Astrocyte of the hippocampus (primary cell): ENCODE data around the gene IL1R1.
"Not testable (repeated sequence)": the region's sequence is repeated elsewhere in the genome, so short reads cannot be mapped to it uniquely, and the experiment has no call there.

ENCODE experiments used
- DNase-seq: peaks from one replicate; pipeline ENCODE4 v3.0.0; 2011; ENCODE audit warnings: low read depth, low spot score

IL1R1 gene, protein sequence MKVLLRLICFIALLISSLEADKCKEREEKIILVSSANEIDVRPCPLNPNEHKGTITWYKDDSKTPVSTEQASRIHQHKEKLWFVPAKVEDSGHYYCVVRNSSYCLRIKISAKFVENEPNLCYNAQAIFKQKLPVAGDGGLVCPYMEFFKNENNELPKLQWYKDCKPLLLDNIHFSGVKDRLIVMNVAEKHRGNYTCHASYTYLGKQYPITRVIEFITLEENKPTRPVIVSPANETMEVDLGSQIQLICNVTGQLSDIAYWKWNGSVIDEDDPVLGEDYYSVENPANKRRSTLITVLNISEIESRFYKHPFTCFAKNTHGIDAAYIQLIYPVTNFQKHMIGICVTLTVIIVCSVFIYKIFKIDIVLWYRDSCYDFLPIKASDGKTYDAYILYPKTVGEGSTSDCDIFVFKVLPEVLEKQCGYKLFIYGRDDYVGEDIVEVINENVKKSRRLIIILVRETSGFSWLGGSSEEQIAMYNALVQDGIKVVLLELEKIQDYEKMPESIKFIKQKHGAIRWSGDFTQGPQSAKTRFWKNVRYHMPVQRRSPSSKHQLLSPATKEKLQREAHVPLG

GRCh38 chr2:102141970-102142828 is at the start of gene IL1R1:
IL1R1 (plus strand) TSS chr2:102142746; CDS start chr2:102157725, 14,979 bp downstream.
- peak; percentile 94 for DNase-seq

GRCh38 chr2:102093662-102094061 is 48.9 kb upstream of the IL1R1 start:
- no peak for DNase-seq

DNA sequence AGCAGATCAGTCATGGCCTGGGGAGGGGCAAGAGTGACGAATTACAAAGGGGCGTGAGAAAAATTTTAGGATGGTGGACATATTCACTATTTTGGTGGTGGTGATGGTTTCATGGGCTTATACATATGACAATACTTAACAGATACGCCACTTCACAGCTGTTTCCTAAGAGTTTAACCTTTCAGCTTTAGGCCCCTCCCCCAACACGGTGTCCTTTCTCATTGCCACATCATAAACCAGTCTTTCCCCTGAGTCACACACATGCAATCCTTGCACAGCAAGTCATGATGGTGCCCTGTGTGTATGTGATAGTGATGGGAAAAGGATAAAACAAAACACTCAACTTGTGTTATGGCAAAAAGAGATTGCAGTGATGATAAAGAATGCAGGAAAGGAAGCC is 47.6 kb upstream of the IL1R1 start:
- peak; percentile 40 for DNase-seq

DNA sequence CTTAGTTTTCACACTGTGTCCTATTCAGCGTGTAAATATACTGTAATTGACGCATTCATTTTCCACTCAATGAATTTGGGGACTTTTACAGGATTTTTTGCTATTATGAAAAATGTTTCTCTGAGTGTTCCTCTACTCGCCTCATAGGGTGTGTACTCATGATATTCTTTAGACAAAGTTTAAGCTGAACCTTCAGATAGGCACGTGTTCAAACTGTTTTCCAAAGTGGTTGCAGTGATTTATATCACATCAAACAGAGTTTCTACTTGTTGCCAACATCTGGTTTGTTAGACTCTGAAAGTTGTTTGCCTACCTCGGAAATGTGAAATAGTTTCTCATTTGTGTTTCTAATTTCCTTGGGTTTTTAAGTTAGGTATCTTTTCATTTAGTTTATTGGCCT is 46.4 kb upstream of the IL1R1 start:
- DNase-seq = no peak

- DNase-seq = no peak
Observed at GRCh38 chr2:102098756-102099155, 43.8 kb upstream of the IL1R1 start.

GRCh38 chr2:102099536-102100298 is 42.8 kb upstream of the IL1R1 start:
- DNase-seq = no peak

GRCh38 chr2:102100371-102101096 is 42.0 kb upstream of the IL1R1 start:
- no peak for DNase-seq

- DNase-seq = no peak
Observed at GRCh38 chr2:102101097-102101848, 41.3 kb upstream of the IL1R1 start.

DNA sequence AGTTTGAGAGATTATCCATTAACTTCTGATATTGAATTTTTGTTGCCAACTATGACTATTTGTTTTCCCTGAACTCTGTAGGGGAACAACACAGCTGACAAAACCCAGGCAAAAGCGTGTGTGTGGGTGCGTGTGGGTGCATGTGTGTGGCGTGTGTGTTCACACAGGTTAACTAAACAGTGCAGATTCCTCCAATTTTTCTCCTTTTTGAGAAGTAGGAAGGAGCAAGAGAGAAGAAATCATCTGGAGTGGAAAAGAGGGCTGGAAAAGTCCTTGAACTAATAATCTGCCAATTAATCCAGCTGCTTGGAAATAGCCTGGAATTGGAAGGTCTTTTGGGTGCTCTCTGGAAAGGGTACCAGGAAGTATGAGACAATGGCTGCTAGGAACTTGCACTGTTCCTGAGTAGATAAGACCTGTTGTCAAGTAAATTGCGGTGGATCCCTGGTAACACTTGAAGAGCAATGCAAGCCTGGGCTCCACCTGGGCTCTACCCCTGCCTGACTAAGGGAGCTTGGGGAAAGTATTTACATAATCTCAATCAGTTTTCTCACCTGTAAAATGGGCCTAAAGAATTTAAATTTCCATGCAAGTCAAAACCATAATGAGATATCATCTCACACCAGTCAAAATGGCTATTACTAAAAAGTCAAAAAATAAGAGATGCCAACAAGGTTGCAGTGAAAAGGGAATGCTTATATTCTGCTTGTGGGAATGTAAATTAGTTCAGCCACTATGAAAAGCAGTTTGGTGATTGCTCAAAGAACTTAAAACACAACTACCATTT is 40.5 kb upstream of the IL1R1 start:
- no peak for DNase-seq

DNA sequence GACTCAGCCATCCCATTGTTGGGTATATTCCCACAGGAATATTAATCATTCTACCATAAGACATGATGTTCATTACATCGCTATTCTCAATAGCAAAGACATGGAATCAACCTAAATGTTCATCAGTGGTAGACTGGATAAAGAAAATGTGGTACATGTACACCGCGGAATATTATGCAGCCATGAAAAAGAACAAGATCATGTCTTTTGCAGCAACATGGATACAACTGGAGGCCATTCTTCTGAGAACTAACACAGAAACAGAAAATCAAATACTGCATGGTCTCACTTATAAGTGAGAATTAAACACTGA is 40.0 kb upstream of the IL1R1 start:
- DNase-seq = not testable (repeated sequence)

DNA sequence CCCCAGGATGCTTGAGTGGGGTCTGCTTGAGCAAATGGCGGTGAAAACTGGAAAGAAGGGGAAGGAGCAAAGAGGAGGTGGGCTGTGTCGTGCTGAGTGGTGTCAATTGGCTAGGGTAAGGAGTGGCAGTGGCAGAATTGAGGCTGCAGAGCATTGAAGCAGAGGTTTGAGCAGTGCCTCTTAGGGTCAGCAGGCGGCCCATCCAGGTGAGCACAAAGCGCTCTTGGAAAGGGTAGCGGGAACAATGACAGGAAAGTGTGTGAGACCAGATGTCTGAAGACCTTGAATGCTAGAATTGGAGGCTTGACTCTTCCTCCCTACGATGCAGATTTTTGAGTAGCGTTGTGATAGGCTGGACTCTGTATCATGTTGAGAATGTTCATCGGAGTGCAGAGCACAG is 39.3 kb upstream of the IL1R1 start:
- no peak for DNase-seq

DNA sequence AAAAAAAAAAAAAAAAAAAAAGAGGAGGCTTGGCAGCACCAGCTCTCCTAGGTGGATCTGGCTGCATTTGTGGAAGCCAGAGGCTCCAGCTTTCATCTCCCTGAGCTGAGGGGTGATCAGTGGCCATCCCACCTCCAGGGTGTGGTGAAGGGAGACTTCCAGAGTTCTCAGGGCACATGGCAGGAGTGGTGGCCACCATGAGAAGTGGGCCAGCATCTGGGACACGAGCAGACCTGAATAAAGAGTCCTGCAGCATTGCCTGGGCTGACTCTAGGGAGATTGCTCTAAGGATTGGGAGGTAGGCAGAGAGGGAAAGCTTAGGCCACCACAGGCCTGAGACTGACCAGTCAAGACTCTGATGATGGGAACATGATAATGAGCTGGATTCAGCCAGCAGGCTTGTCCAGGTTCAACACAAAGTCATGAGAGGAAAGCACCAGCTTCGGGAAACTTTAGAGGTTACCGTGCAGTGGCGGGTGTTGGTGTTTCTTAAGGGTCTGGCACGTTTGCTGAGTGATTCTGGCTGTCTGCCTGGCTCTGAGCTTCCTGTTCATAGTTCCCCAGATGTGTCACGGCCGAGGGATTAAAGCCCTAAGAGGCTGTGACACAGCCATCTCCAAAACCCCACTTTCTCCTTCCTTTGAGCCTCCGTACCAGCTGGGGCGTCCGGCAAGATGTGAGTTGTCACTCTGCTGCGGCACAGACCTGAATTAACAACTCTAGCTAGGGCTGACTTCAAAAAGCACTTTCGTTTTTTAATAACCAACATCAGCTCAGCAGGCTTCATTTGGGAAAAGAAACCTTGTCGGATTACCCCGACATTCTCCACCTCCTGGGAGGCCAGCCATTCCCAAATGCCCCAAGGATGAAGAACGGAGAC is 38.3 kb upstream of the IL1R1 start:
- peak; percentile 88 for DNase-seq

DNA sequence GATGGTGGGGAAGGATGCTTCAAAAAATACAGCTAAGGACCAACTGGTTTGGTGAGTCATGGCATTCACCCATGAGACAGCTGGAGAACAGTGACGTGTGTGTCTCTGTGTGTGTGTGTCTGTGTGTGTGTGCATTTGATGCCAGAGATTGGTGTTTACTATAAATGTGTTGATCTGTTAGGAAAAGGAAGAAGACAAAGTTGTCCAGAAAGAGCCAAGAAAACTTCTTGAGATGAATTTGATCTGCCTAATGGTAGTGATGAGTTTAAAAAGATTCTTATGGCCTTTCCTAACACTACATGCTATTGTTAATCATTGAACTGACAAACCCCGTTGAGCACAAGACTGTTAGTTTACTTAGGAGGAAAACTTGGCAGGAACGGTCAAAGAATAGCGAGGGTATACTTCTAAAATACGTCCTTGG is 36.4 kb upstream of the IL1R1 start:
- peak; percentile 71 for DNase-seq

DNA sequence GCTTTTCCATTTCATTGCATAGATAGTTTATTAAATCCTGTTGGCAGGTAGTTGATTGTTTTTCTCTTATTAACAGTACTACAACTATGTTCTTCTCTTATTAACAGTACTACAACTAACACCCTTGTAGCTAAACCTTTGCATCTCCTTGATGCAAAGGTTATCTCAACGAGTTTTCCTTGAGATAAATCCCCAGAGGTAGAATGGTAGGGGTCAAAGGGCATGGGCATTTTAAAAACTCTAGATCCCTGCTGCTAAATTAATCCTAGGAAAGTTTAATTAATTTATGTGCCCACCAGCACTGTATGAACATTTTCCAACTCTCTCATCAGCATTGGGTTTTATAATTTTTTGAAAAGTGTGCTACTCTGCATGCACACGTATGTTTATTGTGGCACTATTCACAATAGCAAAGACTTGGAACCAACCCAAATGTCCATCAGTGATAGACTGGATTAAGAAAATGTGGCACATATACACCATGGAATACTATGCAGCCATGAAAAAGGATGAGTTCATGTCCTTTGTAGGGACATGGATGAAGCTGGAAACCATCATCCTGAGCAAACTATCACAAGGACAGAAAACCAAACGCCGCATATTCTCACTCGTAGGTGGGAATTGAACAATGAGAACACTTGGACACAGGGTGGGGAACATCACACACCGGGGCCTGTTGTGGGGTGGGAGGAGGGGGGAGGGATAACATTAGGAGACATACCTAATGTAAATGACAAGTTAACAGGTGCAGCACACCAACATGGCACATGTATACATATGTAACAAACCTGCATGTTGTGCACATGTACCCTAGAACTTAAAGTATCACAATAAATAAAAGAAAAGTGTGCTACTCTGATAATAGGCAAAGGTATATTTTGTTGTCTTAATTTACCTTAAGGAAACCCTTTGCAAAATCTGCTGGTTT is 35.5 kb upstream of the IL1R1 start:
- not testable (repeated sequence) for DNase-seq

DNA sequence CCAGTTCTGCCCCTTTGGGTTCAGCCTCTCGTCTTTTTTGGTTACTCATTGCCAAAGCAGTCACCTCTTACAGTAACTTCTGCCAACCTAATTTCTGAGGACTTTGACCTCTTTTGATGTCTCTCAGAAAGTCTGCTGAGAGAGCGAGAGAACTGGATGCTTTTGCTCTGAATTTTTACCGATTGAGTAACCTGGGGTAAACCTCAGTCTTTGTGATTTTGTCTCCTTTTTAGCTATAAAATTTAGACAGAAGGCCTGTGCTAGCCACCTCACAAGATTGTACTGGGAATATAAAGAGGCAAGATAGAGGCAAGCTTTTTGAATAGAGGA is 34.8 kb upstream of the IL1R1 start:
- peak; percentile 58 for DNase-seq

DNA sequence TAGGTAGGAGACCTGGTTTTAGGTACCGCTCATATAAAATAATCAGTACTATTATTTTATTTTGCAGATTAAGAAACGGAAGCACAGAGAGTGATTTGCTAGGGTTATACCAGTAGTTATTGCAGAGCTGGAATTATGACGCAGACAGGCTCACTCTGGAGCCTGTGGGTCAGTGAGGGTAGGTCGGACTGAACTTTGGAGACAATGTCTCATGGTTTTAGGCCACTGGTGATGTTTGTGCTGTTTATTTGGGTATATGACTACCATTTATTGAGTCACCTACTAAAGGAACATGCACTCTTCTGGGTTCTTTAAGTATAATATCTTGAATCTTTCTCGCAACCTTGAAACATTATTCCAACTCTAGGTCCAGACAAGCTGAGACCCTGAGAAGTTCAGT is 33.5 kb upstream of the IL1R1 start:
- DNase-seq = no peak

DNA sequence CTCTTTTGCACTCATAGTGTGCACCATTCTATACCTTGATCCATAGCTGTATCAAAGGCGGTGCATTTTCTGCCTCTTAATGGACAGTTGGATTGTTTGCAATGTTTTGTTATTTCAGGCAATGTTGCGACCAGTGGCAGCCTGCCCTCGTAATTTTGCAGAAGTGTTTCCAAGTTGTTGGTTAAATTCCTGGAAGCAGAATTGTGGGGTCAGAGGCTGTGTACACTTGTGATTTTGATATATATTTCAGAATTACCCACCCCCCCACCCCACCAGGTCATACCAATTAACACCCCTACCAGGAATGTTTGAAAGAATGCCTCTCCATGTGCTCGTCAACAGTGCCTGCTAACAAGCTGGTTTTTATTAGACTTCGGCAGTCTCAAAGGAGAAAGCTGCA is 32.4 kb upstream of the IL1R1 start:
- peak; percentile 57 for DNase-seq
